ENCODE results near the gene CXCR5.

DNA sequence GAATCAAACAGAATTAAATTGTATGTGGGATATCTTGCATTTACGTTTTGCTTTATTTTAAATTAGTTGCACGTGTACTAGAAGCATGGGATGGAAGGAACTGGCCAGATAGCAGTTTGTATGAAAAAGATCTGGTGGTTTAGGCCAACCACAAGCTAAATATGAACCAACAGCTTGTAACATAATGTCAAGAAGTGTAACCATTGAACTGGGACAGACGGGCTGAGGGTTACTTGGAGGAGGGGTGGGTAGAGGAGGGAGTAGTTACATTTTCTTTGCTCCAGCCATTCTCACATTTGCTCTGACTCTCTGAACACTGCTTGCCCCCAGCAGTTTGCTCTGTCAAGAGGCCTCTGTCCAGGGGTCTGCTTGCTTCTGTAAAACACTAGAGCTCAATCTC lies 31.7 kb upstream of the CXCR5 start:
- TF ChIP-seq, protein P1, sequence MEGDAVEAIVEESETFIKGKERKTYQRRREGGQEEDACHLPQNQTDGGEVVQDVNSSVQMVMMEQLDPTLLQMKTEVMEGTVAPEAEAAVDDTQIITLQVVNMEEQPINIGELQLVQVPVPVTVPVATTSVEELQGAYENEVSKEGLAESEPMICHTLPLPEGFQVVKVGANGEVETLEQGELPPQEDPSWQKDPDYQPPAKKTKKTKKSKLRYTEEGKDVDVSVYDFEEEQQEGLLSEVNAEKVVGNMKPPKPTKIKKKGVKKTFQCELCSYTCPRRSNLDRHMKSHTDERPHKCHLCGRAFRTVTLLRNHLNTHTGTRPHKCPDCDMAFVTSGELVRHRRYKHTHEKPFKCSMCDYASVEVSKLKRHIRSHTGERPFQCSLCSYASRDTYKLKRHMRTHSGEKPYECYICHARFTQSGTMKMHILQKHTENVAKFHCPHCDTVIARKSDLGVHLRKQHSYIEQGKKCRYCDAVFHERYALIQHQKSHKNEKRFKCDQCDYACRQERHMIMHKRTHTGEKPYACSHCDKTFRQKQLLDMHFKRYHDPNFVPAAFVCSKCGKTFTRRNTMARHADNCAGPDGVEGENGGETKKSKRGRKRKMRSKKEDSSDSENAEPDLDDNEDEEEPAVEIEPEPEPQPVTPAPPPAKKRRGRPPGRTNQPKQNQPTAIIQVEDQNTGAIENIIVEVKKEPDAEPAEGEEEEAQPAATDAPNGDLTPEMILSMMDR (conservative IDR thresholded peaks at IDR 0.05 in 1 of 2, IDR thresholded peaks at IDR 0.05 in 1 of 2; ENCODE audit: low read depth in 1 of 2, low read length in 2 of 2), result no peak
- no peak for TF ChIP-seq EZH2 (IDR thresholded peaks at IDR 0.05; ENCODE audit: low read length, missing control alignments)
